Lower lobe of right lung (tissue), 2 donors: Measurements from ENCODE around the gene NEUROD4. TPM values are rescaled to one million over a fixed set of nuclear protein-coding genes. Genes with fewer than 3 reads are reported as not detected.
A peak's percentile ranks its signal among the peaks of the same experiment; 100 is the strongest.

ENCODE experiments used
- ATAC-seq, 2 donors: fragments of 200-7000 bp; cut with Tn5 transposase; one replicate each; pipeline ENCODE4 v1.9.1; 2020 to 2022; ENCODE audit warnings: mild to moderate bottlenecking in 2 of 2, moderate library complexity in 2 of 2
- DNase-seq: peaks from one replicate; pipeline ENCODE4 v3.0.0-alpha.2; 2020
- H3K27ac ChIP-seq: fragments of 200-600 bp; one replicate; pipeline ENCODE4 v1.8.0; 2022
- H3K27me3 ChIP-seq: fragments of 200-600 bp; one replicate; pipeline ENCODE4 v1.8.0; 2022; ENCODE audit warnings: low read depth
- H3K36me3 ChIP-seq: fragments of 200-600 bp; one replicate; pipeline ENCODE4 v1.8.0; 2022; ENCODE audit warnings: mild to moderate bottlenecking
- H3K4me1 ChIP-seq: fragments of 200-600 bp; one replicate; pipeline ENCODE4 v1.8.0; 2022
- H3K4me3 ChIP-seq: fragments of 200-600 bp; one replicate; pipeline ENCODE4 v1.8.0; 2022; ENCODE audit warnings: mild to moderate bottlenecking
- H3K9me3 ChIP-seq: fragments of 200-600 bp; one replicate; pipeline ENCODE4 v1.8.0; 2022
- CTCF ChIP-seq: fragments of 200-600 bp; IDR thresholded peaks from one replicate; pipeline ENCODE4 v1.8.0; 2022; ENCODE audit warnings: antibody characterized with exemption, mild to moderate bottlenecking
- intact Hi-C: fragments of 100-400 bp; cut with DNase I; formaldehyde crosslinking; loops from one replicate; pipeline ENCODE4 v1.11.0; 2022
- total RNA-seq: library from RNA; stranded (reverse); fragmentation: NEBNext Ultra II Directional; extraction: Animal tissue kit (Norgen Biotek cat#: 25700); gene quantifications from one replicate; pipeline ENCODE4 v1.2.1, GENCODE V29; 2021
- donor health status: DM: no; HTN: yes; CAD: no; lungs with severe emphysema.

The NEUROD4 gene
- total RNA-seq, 1 donor from 2014 or later, result not detected

GRCh38 chr12:54991161-54991990 lies 28.4 kb upstream of the NEUROD4 start:
- intact Hi-C loops, result loop anchor here (5.0 kb wide), 1 partner anchor 81 kb away; no protein-coding TSS in a partner anchor
- no peak for ATAC-seq
- Histone ChIP-seq H3K4me3 (no peak overlapping the region), H3K4me1 (no peaks in the 10 kb centered on the region), H3K36me3 (no peaks in the 10 kb centered on the region), H3K27me3 (peaks cover 3% of the 10 kb centered on the region), H3K27ac (no peak overlapping the region), H3K9me3 (no peaks in the 10 kb centered on the region)
- TF ChIP-seq CTCF, result no peak
- DNase-seq, result no peak

GRCh38 chr12:54991991-54992375 lies 27.8 kb upstream of the NEUROD4 start:
- ATAC-seq (no peak), DNase-seq (no peak)
- H3K27me3 ChIP-seq, result peaks cover 6% of the 10 kb centered on the region
- no peak overlapping the region for H3K27ac ChIP-seq
- H3K4me3 ChIP-seq, result no peak overlapping the region
- no peaks in the 10 kb centered on the region for H3K36me3 ChIP-seq
- intact Hi-C loops, result loop anchor here (5.0 kb wide), 1 partner anchor 80 kb away; no protein-coding TSS in a partner anchor
- H3K4me1 ChIP-seq, result no peaks in the 10 kb centered on the region
- no peaks in the 10 kb centered on the region for H3K9me3 ChIP-seq
- TF ChIP-seq CTCF, result no peak

- H3K4me3 ChIP-seq, result no peak overlapping the region
- ATAC-seq, result peak; percentile 81 to 85
- DNase-seq, result no peak
- peak; percentile 89 for TF ChIP-seq CTCF
- H3K9me3 ChIP-seq, result no peaks in the 10 kb centered on the region
- intact Hi-C loops, result loop anchor here (5.0 kb wide), 1 partner anchor 79 kb away; no protein-coding TSS in a partner anchor
- peaks cover 6% of the 10 kb centered on the region for H3K27me3 ChIP-seq
- H3K4me1 ChIP-seq, result no peaks in the 10 kb centered on the region
- no peak overlapping the region for H3K27ac ChIP-seq
- H3K36me3 ChIP-seq, result no peaks in the 10 kb centered on the region
Observed at GRCh38 chr12:54993181-54993835, 26.5 kb upstream of the NEUROD4 start.

GRCh38 chr12:54996205-54996604 lies 23.6 kb upstream of the NEUROD4 start:
- no peak for ATAC-seq
- peaks cover 6% of the 10 kb centered on the region for H3K27me3 ChIP-seq
- H3K4me3 ChIP-seq, result no peak overlapping the region
- intact Hi-C loops, result no loop called here
- no peaks in the 10 kb centered on the region for H3K36me3 ChIP-seq
- no peak overlapping the region for H3K27ac ChIP-seq
- no peak for DNase-seq
- TF ChIP-seq CTCF, result no peak
- H3K4me1 ChIP-seq, result no peaks in the 10 kb centered on the region
- no peaks in the 10 kb centered on the region for H3K9me3 ChIP-seq

GRCh38 chr12:54997929-54998522 lies 21.7 kb upstream of the NEUROD4 start:
- intact Hi-C loops, result no loop called here
- H3K4me3 ChIP-seq, result no peak overlapping the region
- ATAC-seq (no peak), DNase-seq (no peak)
- peaks cover 6% of the 10 kb centered on the region for H3K27me3 ChIP-seq
- no peaks in the 10 kb centered on the region for H3K9me3 ChIP-seq
- H3K36me3 ChIP-seq, result no peaks in the 10 kb centered on the region
- no peak for TF ChIP-seq CTCF
- no peak overlapping the region for H3K27ac ChIP-seq
- no peaks in the 10 kb centered on the region for H3K4me1 ChIP-seq
